Measurements from ENCODE around the gene CCDC97. TPM values are rescaled to one million over a fixed set of nuclear protein-coding genes. Genes with fewer than 3 reads are reported as not detected.

CCDC97 gene
- total RNA-seq, 4 donors from 2014 or later, result 17.9 to 33.0 (median 29.6) TPM

DNA sequence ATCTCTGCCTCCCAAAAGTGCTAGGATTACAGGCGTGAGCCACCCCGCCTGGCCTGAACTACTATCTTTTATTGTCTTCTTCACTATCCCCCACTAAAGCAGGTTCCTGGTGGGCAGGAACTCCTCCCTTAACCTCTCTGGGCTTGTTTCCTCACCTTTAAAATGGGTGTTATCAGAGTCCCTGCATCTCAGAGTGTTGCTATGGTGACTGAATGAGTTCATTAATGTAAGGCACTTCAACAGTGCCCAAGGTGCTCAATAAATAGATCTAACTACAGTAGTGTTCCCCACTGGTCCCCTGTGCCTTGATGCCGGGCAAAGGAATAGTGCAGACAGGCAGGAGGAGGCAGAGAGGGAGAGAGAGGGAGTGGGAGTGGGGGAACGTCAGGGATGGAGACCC, 20.5 kb downstream of the CCDC97 start:
- Histone ChIP-seq H3K9me3 (no peaks in the 10 kb centered on the region), H3K27me3 (no peaks in the 10 kb centered on the region), H3K4me3 (no peak overlapping the region), H3K36me3 (peaks cover 0 to 24% (median 0%) of the 10 kb centered on the region in 3 donors), H3K27ac (no peak overlapping the region), H3K4me1 (peaks cover 8 to 51% (median 35%) of the 10 kb centered on the region in 4 donors)
- no peak for DNase-seq
- TF ChIP-seq POLR2A (IDR thresholded peaks at IDR 0.05), result no peak
- no peak for TF ChIP-seq CTCF (IDR thresholded peaks at IDR 0.05)

DNA sequence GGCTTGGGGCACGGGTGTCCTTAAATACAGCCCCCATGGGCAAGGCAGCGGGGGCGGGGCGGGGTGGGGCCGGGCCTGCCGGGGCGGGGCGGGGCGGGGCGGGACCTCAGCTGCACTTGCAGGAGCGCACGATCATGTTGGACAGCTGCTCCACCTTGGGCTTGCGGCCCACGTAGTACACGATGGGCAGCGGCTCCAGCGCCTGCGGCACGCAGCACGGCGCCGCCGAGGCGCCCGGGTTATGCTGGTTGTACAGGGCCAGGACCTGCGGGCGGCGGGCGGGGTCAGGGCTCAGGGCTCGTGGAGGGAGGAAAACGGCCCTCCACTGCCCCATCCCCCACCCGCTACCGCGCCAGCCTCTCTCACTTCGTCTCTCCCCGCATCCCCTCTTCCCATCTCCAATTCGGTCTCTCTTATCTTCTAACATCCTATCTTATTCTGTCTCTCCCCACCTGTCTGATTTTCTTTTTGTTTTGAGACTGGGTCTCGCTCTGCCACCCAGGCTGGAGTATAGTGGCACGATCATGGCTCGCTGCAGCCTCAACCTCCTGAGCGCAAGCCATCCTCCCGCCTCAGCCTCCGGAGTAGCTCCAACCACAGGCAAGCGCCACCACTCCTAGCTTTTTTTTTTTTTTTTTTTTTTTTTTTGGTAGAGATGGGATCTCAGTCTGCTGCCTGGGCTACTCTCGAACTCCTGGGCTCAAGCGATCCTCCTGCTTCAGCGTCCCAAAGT, 21.1 kb downstream of the CCDC97 start:
- H3K27me3 ChIP-seq, result no peaks in the 10 kb centered on the region
- no peak for DNase-seq
- no peak for TF ChIP-seq CTCF (IDR thresholded peaks at IDR 0.05)
- no peak for TF ChIP-seq POLR2A (IDR thresholded peaks at IDR 0.05)
- no peaks in the 10 kb centered on the region for H3K9me3 ChIP-seq
- H3K4me1 ChIP-seq, result peaks cover 2 to 45% (median 28%) of the 10 kb centered on the region in 4 donors
- H3K36me3 ChIP-seq, result peaks cover 0 to 29% (median 0%) of the 10 kb centered on the region in 3 donors
- no peak overlapping the region for H3K27ac ChIP-seq
- H3K4me3 ChIP-seq, result no peak overlapping the region

- Histone ChIP-seq H3K9me3 (no peaks in the 10 kb centered on the region), H3K4me1 (peaks cover 0 to 37% (median 25%) of the 10 kb centered on the region in 4 donors), H3K27me3 (no peaks in the 10 kb centered on the region), H3K4me3 (no peak overlapping the region), H3K36me3 (peaks cover 0 to 29% (median 0%) of the 10 kb centered on the region in 3 donors), H3K27ac (no peak overlapping the region)
- DNase-seq, result no peak
- TF ChIP-seq POLR2A (IDR thresholded peaks at IDR 0.05), result no peak
These were observed 22.0 kb downstream of the CCDC97 start for GRCh38 chr19:41332000-41332399.

DNA sequence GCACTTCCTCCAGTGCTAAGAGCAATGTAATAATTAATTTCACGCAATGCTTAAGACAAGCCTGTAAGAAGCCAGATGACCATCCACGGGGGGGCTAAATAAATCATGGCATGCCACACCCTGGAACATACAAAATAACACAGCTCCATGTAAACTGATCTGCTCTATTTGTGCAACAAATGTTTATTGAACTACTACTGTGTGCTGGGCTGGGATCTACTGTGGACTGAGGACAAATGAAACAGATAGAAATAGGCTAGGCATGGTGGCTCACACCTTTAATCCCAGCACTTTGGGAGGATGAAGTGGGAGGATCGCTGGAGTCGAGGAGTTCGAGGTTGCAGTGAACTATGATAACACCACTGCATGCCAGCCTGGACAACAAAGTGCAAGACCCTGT, 22.5 kb downstream of the CCDC97 start:
- Histone ChIP-seq H3K36me3 (peaks cover 0 to 29% (median 0%) of the 10 kb centered on the region in 3 donors), H3K4me1 (peaks cover 0 to 32% (median 22%) of the 10 kb centered on the region in 4 donors), H3K4me3 (no peak overlapping the region), H3K27ac (no peak overlapping the region), H3K27me3 (no peaks in the 10 kb centered on the region), H3K9me3 (no peaks in the 10 kb centered on the region)
- TF ChIP-seq CTCF (IDR thresholded peaks at IDR 0.05), result no peak
- TF ChIP-seq POLR2A (IDR thresholded peaks at IDR 0.05), result no peak
- no peak for DNase-seq

DNA sequence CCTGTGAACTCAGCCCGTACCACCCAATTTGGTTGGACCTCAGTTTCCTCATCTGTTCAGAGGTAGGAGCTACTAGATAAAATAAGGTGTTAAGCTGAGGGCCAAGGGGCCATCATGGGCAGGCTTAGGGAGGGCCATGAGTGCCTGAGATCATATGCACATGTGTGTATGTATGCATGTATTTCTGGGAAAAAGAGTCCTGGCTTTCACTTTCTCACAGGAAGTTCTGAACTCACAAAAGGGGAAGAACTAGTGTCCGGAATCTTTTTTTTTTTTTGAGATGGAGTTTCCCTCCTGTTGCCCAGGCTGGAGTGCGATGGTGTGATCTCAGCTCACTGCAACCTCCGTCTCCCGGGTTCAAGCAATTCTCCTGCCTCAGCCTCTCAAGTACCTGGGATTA, 24.8 kb downstream of the CCDC97 start:
- no peak for TF ChIP-seq CTCF (IDR thresholded peaks at IDR 0.05)
- no peak for TF ChIP-seq POLR2A (IDR thresholded peaks at IDR 0.05)
- Histone ChIP-seq H3K4me1 (peaks cover 0 to 13% (median 8%) of the 10 kb centered on the region in 4 donors), H3K9me3 (no peaks in the 10 kb centered on the region), H3K4me3 (no peak overlapping the region), H3K27me3 (no peaks in the 10 kb centered on the region), H3K36me3 (peaks cover 0 to 29% (median 0%) of the 10 kb centered on the region in 3 donors), H3K27ac (peak overlapping the region in 2 of 4 donors; percentile 39 to 57)
- no peak for DNase-seq

DNA sequence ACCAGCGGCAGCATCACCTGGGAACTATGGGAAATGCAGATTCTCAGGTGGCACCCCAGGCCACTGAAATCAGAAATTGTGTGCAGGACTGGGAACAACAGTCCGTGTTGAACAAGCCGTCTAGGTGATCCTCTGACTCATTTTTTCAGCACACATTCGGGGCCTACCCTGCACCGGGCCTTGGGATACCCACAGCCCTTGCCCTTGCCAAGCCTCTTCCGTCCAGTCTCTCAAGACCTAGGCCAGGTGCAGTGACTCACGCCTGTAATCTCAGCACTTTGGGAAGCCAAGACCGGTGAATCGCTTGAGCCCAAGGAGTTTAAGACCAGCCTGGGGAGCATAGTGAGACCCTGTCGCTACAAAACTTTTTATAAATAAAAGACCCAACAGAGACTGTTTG, 25.5 kb downstream of the CCDC97 start:
- no peak overlapping the region for H3K4me3 ChIP-seq
- no peak for TF ChIP-seq POLR2A (IDR thresholded peaks at IDR 0.05)

More for the DNA sequence above, 25.5 kb downstream of the CCDC97 start:
- H3K27ac ChIP-seq, result peak overlapping the region in 2 of 4 donors; percentile 39 to 57
- H3K9me3 ChIP-seq, result no peaks in the 10 kb centered on the region
- DNase-seq, result no peak
- H3K36me3 ChIP-seq, result peaks cover 0 to 35% (median 0%) of the 10 kb centered on the region in 3 donors
- no peaks in the 10 kb centered on the region for H3K27me3 ChIP-seq
- H3K4me1 ChIP-seq, result peaks cover 0 to 13% (median 8%) of the 10 kb centered on the region in 4 donors
